Measurements from ENCODE around the gene IFNGR1. TPM values are rescaled to one million over a fixed set of nuclear protein-coding genes. Genes with fewer than 3 reads are reported as not detected.

Gene IFNGR1
- total RNA-seq, 4 donors from 2014 or later: 53.5 to 122 (median 94.9) TPM

- no peaks in the 10 kb centered on the region for H3K36me3 ChIP-seq
- no peaks in the 10 kb centered on the region for H3K4me1 ChIP-seq
- intact Hi-C loops (cut with DNase I; ENCODE audit: low total_unique reads): no loop called here
- H3K27me3 ChIP-seq: no peaks in the 10 kb centered on the region
- no peaks in the 10 kb centered on the region for H3K9me3 ChIP-seq
- TF ChIP-seq POLR2A (IDR thresholded peaks at IDR 0.05): no peak
- no peak for TF ChIP-seq CTCF (IDR thresholded peaks at IDR 0.05)
- DNase-seq: no peak
- H3K27ac ChIP-seq: no peak overlapping the region
- H3K4me3 ChIP-seq: no peak overlapping the region
Observed at GRCh38 chr6:137247724-137248123, 28.5 kb upstream of the IFNGR1 start.

- DNase-seq: no peak
- H3K9me3 ChIP-seq: no peaks in the 10 kb centered on the region
- H3K27ac ChIP-seq: no peak overlapping the region
- no peak overlapping the region for H3K4me3 ChIP-seq
- H3K27me3 ChIP-seq: no peaks in the 10 kb centered on the region
- H3K4me1 ChIP-seq: no peaks in the 10 kb centered on the region
- TF ChIP-seq CTCF (IDR thresholded peaks at IDR 0.05) (no peak), POLR2A (IDR thresholded peaks at IDR 0.05) (no peak)
- no peaks in the 10 kb centered on the region for H3K36me3 ChIP-seq
- intact Hi-C loops (cut with DNase I; ENCODE audit: low total_unique reads): no loop called here
Observed at GRCh38 chr6:137246791-137247202, 27.6 kb upstream of the IFNGR1 start.

- intact Hi-C loops (cut with DNase I; ENCODE audit: low total_unique reads): no loop called here
- DNase-seq: no peak
Observed at GRCh38 chr6:137246164-137246563, 27.0 kb upstream of the IFNGR1 start.

GRCh38 chr6:137241481-137242038 is 22.4 kb upstream of the IFNGR1 start:
- H3K27ac ChIP-seq: no peak overlapping the region
- no peak for DNase-seq

More at GRCh38 chr6:137246164-137246563, 27.0 kb upstream of the IFNGR1 start:
- Histone ChIP-seq H3K36me3 (no peaks in the 10 kb centered on the region), H3K4me3 (no peak overlapping the region), H3K27me3 (no peaks in the 10 kb centered on the region), H3K27ac (no peak overlapping the region), H3K4me1 (no peaks in the 10 kb centered on the region), H3K9me3 (no peaks in the 10 kb centered on the region)
- no peak for TF ChIP-seq CTCF (IDR thresholded peaks at IDR 0.05)
- TF ChIP-seq POLR2A (IDR thresholded peaks at IDR 0.05): no peak

GRCh38 chr6:137240168-137240567 is 21.0 kb upstream of the IFNGR1 start:
- no peak for DNase-seq
- intact Hi-C loops (cut with DNase I; ENCODE audit: low total_unique reads): no loop called here
- TF ChIP-seq CTCF (IDR thresholded peaks at IDR 0.05): no peak
- no peak for TF ChIP-seq POLR2A (IDR thresholded peaks at IDR 0.05)
- Histone ChIP-seq H3K36me3 (no peaks in the 10 kb centered on the region), H3K27ac (no peak overlapping the region), H3K27me3 (no peaks in the 10 kb centered on the region), H3K4me3 (no peak overlapping the region), H3K9me3 (no peaks in the 10 kb centered on the region), H3K4me1 (no peaks in the 10 kb centered on the region)

More at GRCh38 chr6:137241481-137242038, 22.4 kb upstream of the IFNGR1 start:
- H3K27me3 ChIP-seq: no peaks in the 10 kb centered on the region
- TF ChIP-seq POLR2A (IDR thresholded peaks at IDR 0.05) (no peak), CTCF (IDR thresholded peaks at IDR 0.05) (no peak)
- H3K4me1 ChIP-seq: no peaks in the 10 kb centered on the region
- no peaks in the 10 kb centered on the region for H3K36me3 ChIP-seq
- intact Hi-C loops (cut with DNase I; ENCODE audit: low total_unique reads): no loop called here
- H3K9me3 ChIP-seq: no peaks in the 10 kb centered on the region
- no peak overlapping the region for H3K4me3 ChIP-seq

Measured in uterus (tissue), 4 donors.